Sigmoid colon (tissue), 7 donors: ENCODE measurements around the gene OTP. TPM values are rescaled to one million over a fixed set of nuclear protein-coding genes. Genes with fewer than 3 reads are reported as not detected.

Experiments used
- DNase-seq: peaks from one replicate; pipeline ENCODE4 v3.0.0-alpha.2; 2019
- H3K27ac ChIP-seq, 4 donors: fragments of 200-600 bp; sonication (generic); one replicate each; pipeline ENCODE4 v1.5.1; 2016 to 2019; ENCODE audit warnings: mild to moderate bottlenecking in 1 of 4
- H3K27me3 ChIP-seq, 3 donors: fragments of 200-600 bp; sonication (generic); one replicate each; pipeline ENCODE4 v1.5.1; 2019; ENCODE audit warnings: mild to moderate bottlenecking in 1 of 3
- H3K36me3 ChIP-seq, 4 donors: fragments of 200-600 bp; sonication (generic); one replicate each; pipeline ENCODE4 v1.5.1; 2016 to 2019
- H3K4me1 ChIP-seq, 4 donors: fragments of 200-600 bp; sonication (generic); one replicate each; pipeline ENCODE4 v1.5.1; 2017 to 2019
- H3K4me3 ChIP-seq, 4 donors: fragments of 200-600 bp; sonication (generic); one replicate each; pipeline ENCODE4 v1.5.1; 2017 to 2019; ENCODE audit warnings: mild to moderate bottlenecking in 2 of 4, moderate library complexity in 1 of 4
- H3K9me3 ChIP-seq, 4 donors: fragments of 200-600 bp in 3 of 4; sonication (generic) in 3 of 4; one replicate each; pipeline versions ENCODE4 v1.5.1 to v1.6.1; 2013 to 2019
- CTCF ChIP-seq, 4 experiments: fragments of 450-650 bp in 3 of 4; fragments of 200-600 bp in 1 of 4; IDR thresholded peaks; one replicate each; pipeline ENCODE4 v1.5.1; 2016 to 2019; ENCODE audit warnings: antibody characterized with exemption in 4 of 4, mild to moderate bottlenecking in 3 of 4, moderate library complexity in 2 of 4
- EP300 ChIP-seq, 4 donors: sonication (generic); formaldehyde crosslinking; IDR thresholded peaks; one replicate each; pipeline ENCODE4 v1.6.1; 2017; ENCODE audit warnings: antibody characterized with exemption in 4 of 4
- POLR2A ChIP-seq, 2 donors: fragments of 450-650 bp; IDR thresholded peaks; one replicate each; pipeline ENCODE4 v1.6.1; 2016; ENCODE audit warnings: antibody characterized with exemption in 2 of 2, mild to moderate bottlenecking in 2 of 2, moderate library complexity in 2 of 2
- POLR2AphosphoS5 ChIP-seq, 4 donors: sonication (generic); formaldehyde crosslinking; IDR thresholded peaks; one replicate each; pipeline ENCODE4 v1.6.1; 2017; ENCODE audit warnings: antibody characterized with exemption in 4 of 4
- WGBS, 2 donors: extraction: QIAGEN DNeasy Blood & Tissue Kit; methylation state at CpG; one replicate each; pipeline ENCODE4 v1.1.7; 2013; 5-methylcytosine and 5-hydroxymethylcytosine counted together
- intact Hi-C: fragments of 100-400 bp; cut with DNase I; formaldehyde crosslinking; loops from one replicate; pipeline ENCODE4 v1.15.1; 2023
- polyA plus RNA-seq, 3 donors: library from polyadenylated mRNA; stranded (reverse); fragments of 200-250 nt; gene quantifications; one replicate each; pipeline ENCODE4 v1.2.3, GENCODE V29; 2013
- total RNA-seq, 4 donors: library from RNA; depleted of rRNA; stranded (reverse); fragments of >200 nt; gene quantifications; one replicate each; pipeline ENCODE4 v1.1.0, GENCODE V29; 2016
- donor health status: healthy with polysubstance abuse.
- donor health status: Bipolar disorder and iron deficiency.
- donor health status: healthy.

Gene OTP
- total and polyA plus RNA-seq, 7 donors, result not detected

GRCh38 chr5:77635917-77636640, 2.4 kb downstream of the OTP start:
- 12 to 29% methylated on average over 30 of the region's 30 CpGs for WGBS, 2 donors
- peaks cover 86 to 100% (median 100%) of the 10 kb centered on the region in 3 donors for H3K27me3 ChIP-seq
- no peak for TF ChIP-seq POLR2AphosphoS5 (IDR thresholded peaks at IDR 0.05)
- no peak for TF ChIP-seq POLR2A (IDR thresholded peaks at IDR 0.05)
- no peak for TF ChIP-seq EP300 (IDR thresholded peaks at IDR 0.05)
- TF ChIP-seq CTCF (IDR thresholded peaks at IDR 0.05), result no peak
- H3K4me3 ChIP-seq, result no peak overlapping the region
- H3K36me3 ChIP-seq, result no peaks in the 10 kb centered on the region
- DNase-seq, result no peak
- H3K9me3 ChIP-seq, result no peaks in the 10 kb centered on the region
- H3K4me1 ChIP-seq, result peaks cover 0 to 41% (median 34%) of the 10 kb centered on the region in 4 donors
- no peak overlapping the region for H3K27ac ChIP-seq
- intact Hi-C loops, result no loop called here

- Histone ChIP-seq H3K36me3 (no peaks in the 10 kb centered on the region), H3K4me1 (peaks cover 0 to 42% (median 35%) of the 10 kb centered on the region in 4 donors), H3K27me3 (peaks cover 86 to 100% (median 100%) of the 10 kb centered on the region in 3 donors), H3K4me3 (no peak overlapping the region), H3K27ac (no peak overlapping the region), H3K9me3 (no peaks in the 10 kb centered on the region)
- DNase-seq, result no peak
- intact Hi-C loops, result no loop called here
- TF ChIP-seq CTCF (IDR thresholded peaks at IDR 0.05), result no peak
- no peak for TF ChIP-seq POLR2A (IDR thresholded peaks at IDR 0.05)
- no peak for TF ChIP-seq EP300 (IDR thresholded peaks at IDR 0.05)
- TF ChIP-seq POLR2AphosphoS5 (IDR thresholded peaks at IDR 0.05), result no peak
- WGBS, 2 donors, result 21 to 24% methylated on average over 11 of the region's 11 CpGs
Measured at GRCh38 chr5:77635067-77635916, 3.2 kb downstream of the OTP start.

GRCh38 chr5:77633709-77634108, 4.8 kb downstream of the OTP start:
- Histone ChIP-seq H3K4me1 (peaks cover 0 to 50% (median 38%) of the 10 kb centered on the region in 4 donors), H3K27me3 (peaks cover 88 to 100% (median 100%) of the 10 kb centered on the region in 3 donors), H3K4me3 (no peak overlapping the region), H3K9me3 (no peaks in the 10 kb centered on the region), H3K27ac (no peak overlapping the region), H3K36me3 (no peaks in the 10 kb centered on the region)
- DNase-seq, result no peak
- intact Hi-C loops, result no loop called here
- 17 to 19% methylated on average over 5 of the region's 5 CpGs for WGBS, 2 donors
- TF ChIP-seq CTCF (IDR thresholded peaks at IDR 0.05) (no peak), POLR2AphosphoS5 (IDR thresholded peaks at IDR 0.05) (no peak), POLR2A (IDR thresholded peaks at IDR 0.05) (no peak), EP300 (IDR thresholded peaks at IDR 0.05) (no peak)

GRCh38 chr5:77633207-77633675, 5.3 kb downstream of the OTP start:
- TF ChIP-seq EP300 (IDR thresholded peaks at IDR 0.05) (no peak), POLR2A (IDR thresholded peaks at IDR 0.05) (no peak), POLR2AphosphoS5 (IDR thresholded peaks at IDR 0.05) (no peak), CTCF (IDR thresholded peaks at IDR 0.05) (no peak)
- peaks cover 0 to 50% (median 34%) of the 10 kb centered on the region in 4 donors for H3K4me1 ChIP-seq
- no peaks in the 10 kb centered on the region for H3K36me3 ChIP-seq
- no peak for DNase-seq
- no peak overlapping the region for H3K4me3 ChIP-seq
- intact Hi-C loops, result no loop called here
- H3K27me3 ChIP-seq, result peaks cover 87 to 100% (median 100%) of the 10 kb centered on the region in 3 donors
- no peaks in the 10 kb centered on the region for H3K9me3 ChIP-seq
- 15 to 18% methylated on average over 8 of the region's 8 CpGs for WGBS, 2 donors
- H3K27ac ChIP-seq, result no peak overlapping the region
